ENCODE data around the gene AMPH.

DNA sequence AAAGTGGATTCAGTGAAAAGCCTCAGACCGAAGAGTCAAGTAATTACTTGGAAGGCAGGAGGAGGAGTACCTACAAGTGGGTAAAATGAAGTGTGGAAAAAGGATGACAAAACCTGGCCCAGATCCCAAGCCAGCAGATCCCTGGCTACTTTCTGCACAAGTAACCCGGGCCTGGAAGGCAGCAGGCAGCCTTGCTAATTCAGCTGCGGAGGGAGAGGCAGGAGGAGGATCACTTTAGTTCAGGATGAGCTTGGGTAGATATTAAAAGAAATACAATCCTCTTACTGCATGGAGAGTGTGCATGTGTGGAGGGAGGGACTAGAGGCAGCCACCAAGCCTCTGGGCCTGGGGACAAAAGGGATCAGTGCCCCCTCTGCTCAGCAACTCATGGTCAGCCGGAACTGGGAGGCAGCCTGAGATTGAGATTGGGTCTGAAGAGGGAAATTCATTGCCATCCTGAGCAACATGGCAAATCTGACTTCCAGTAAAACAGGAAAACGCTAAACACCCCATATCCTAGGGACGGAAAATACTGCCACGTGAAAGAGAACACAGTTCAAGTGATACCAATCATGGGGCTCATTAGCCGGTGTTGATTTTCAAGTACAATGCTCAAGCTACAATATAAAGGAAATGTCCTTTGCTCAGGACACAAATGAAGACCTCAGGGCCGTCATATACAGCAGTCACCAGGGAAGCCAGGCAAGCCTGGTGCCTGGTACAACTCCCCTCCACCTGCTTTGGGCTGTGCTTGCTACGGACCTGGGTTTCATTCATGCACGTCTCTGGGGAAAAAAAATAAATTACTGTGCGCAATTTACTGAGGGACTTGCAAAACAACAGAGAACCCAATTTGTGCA lies 1.3 kb downstream of the AMPH start:
- TF ChIP-seq EZH2 (IDR thresholded peaks at IDR 0.05) (no peak), POLR2AphosphoS5 (IDR thresholded peaks at IDR 0.05; ENCODE audit: low read depth, low read length) (no peak), RAD21 (IDR thresholded peaks at IDR 0.05; ENCODE audit: low read depth) (no peak), POLR2A (IDR thresholded peaks at IDR 0.05; ENCODE audit: borderline replicate concordance, extremely low read depth, insufficient read depth, insufficient read length) (no peak), CEBPB (IDR thresholded peaks at IDR 0.05; ENCODE audit: low read depth) (no peak), EGR1 (IDR thresholded peaks at IDR 0.05; ENCODE audit: low read depth) (no peak), CBX3 (IDR thresholded peaks at IDR 0.05; ENCODE audit: low read depth) (no peak), SIN3A (IDR thresholded peaks at IDR 0.05; ENCODE audit: low read depth) (no peak), ZFX (IDR thresholded peaks at IDR 0.05) (no peak), JUND (IDR thresholded peaks at IDR 0.05) (no peak)
- TF ChIP-seq, protein P1, sequence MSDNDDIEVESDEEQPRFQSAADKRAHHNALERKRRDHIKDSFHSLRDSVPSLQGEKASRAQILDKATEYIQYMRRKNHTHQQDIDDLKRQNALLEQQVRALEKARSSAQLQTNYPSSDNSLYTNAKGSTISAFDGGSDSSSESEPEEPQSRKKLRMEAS (IDR thresholded peaks at IDR 0.05) = no peak
- TF ChIP-seq, protein P2, sequence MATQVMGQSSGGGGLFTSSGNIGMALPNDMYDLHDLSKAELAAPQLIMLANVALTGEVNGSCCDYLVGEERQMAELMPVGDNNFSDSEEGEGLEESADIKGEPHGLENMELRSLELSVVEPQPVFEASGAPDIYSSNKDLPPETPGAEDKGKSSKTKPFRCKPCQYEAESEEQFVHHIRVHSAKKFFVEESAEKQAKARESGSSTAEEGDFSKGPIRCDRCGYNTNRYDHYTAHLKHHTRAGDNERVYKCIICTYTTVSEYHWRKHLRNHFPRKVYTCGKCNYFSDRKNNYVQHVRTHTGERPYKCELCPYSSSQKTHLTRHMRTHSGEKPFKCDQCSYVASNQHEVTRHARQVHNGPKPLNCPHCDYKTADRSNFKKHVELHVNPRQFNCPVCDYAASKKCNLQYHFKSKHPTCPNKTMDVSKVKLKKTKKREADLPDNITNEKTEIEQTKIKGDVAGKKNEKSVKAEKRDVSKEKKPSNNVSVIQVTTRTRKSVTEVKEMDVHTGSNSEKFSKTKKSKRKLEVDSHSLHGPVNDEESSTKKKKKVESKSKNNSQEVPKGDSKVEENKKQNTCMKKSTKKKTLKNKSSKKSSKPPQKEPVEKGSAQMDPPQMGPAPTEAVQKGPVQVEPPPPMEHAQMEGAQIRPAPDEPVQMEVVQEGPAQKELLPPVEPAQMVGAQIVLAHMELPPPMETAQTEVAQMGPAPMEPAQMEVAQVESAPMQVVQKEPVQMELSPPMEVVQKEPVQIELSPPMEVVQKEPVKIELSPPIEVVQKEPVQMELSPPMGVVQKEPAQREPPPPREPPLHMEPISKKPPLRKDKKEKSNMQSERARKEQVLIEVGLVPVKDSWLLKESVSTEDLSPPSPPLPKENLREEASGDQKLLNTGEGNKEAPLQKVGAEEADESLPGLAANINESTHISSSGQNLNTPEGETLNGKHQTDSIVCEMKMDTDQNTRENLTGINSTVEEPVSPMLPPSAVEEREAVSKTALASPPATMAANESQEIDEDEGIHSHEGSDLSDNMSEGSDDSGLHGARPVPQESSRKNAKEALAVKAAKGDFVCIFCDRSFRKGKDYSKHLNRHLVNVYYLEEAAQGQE (IDR thresholded peaks at IDR 0.05; ENCODE audit: low read depth) = no peak
- TF ChIP-seq, protein P3, sequence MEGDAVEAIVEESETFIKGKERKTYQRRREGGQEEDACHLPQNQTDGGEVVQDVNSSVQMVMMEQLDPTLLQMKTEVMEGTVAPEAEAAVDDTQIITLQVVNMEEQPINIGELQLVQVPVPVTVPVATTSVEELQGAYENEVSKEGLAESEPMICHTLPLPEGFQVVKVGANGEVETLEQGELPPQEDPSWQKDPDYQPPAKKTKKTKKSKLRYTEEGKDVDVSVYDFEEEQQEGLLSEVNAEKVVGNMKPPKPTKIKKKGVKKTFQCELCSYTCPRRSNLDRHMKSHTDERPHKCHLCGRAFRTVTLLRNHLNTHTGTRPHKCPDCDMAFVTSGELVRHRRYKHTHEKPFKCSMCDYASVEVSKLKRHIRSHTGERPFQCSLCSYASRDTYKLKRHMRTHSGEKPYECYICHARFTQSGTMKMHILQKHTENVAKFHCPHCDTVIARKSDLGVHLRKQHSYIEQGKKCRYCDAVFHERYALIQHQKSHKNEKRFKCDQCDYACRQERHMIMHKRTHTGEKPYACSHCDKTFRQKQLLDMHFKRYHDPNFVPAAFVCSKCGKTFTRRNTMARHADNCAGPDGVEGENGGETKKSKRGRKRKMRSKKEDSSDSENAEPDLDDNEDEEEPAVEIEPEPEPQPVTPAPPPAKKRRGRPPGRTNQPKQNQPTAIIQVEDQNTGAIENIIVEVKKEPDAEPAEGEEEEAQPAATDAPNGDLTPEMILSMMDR (IDR thresholded peaks at IDR 0.05 in 2 of 3, conservative IDR thresholded peaks at IDR 0.05 in 1 of 3; ENCODE audit: borderline replicate concordance in 1 of 3, insufficient read depth in 1 of 3, low read depth in 2 of 3, low read length in 2 of 3) = no peak

All from HCT116 (cell line).